Measurements from ENCODE around the gene TESMIN. TPM values are rescaled to one million over a fixed set of nuclear protein-coding genes. Genes with fewer than 3 reads are reported as not detected.

The TESMIN gene
- total RNA-seq, 2 experiments from 2014 or later = 7.8 to 8.1 TPM

Other genes with a start within 250 kb of the TESMIN start
- not detected for gene GAL, start 67.0 kb downstream of the TESMIN start, total RNA-seq
- gene CPT1A, start 90.4 kb upstream of the TESMIN start, total RNA-seq = 10 to 100 TPM; 66.3 to 69.9 TPM
- gene MRPL21, start 152.3 kb upstream of the TESMIN start, total RNA-seq = 10 to 100 TPM; 56.8 to 61.8 TPM
- gene IGHMBP2, start 152.4 kb upstream of the TESMIN start, total RNA-seq = 10 to 100 TPM; 23.9 to 28.3 TPM
- gene MRGPRD, start 229.5 kb upstream of the TESMIN start, total RNA-seq = not detected

Measured in activated CD4-positive, alpha-beta T cell treated with anti-CD3 and anti-CD28 coated beads, Interleukin-2, amount 10 ng/mL, durations not matched to agents 7 days and 5 days (primary cell).